ENCODE measurements around the gene MSGN1. TPM values are rescaled to one million over a fixed set of nuclear protein-coding genes. Genes with fewer than 3 reads are reported as not detected.
A peak's percentile ranks its signal among the peaks of the same experiment; 100 is the strongest.

Gene MSGN1
- total RNA-seq, 4 donors from 2014 or later = not detected

GRCh38 chr2:17813742-17814473 lies 2.4 kb upstream of the MSGN1 start:
- H3K4me3 ChIP-seq = no peak overlapping the region
- H3K4me1 ChIP-seq = no peaks in the 10 kb centered on the region
- TF ChIP-seq EP300 (IDR thresholded peaks at IDR 0.05) (no peak), POLR2AphosphoS5 (IDR thresholded peaks at IDR 0.05) (no peak), POLR2A (IDR thresholded peaks at IDR 0.05) (no peak), CTCF (IDR thresholded peaks at IDR 0.05) (no peak)
- H3K36me3 ChIP-seq = no peaks in the 10 kb centered on the region
- peak overlapping the region in 1 of 4 donors; percentile 17 for H3K27ac ChIP-seq
- H3K27me3 ChIP-seq = no peaks in the 10 kb centered on the region
- H3K9me3 ChIP-seq = no peaks in the 10 kb centered on the region
- WGBS, 2 donors (ENCODE audit: low coverage in 1 of 2) = 36 to 76% methylated on average over 2 to 5 of the region's 5 CpGs
- no peak for ATAC-seq

DNA sequence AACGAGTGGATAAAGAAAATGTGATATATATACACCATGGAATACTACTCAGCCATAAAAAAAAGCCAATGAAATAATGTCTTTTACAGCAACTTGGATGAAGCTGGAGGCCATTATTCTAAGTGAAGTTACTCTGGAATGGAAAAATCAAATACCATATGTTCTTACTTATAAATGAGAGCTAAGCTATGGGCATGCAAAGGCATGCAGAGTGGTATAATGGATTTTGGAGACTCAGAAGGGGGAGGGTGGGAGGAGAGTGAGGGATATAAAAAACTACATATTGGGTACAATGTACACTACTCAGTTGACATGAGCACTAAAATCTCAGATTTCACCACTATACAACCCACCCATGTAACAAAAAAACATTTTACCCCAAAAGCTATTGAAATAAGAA lies 1.7 kb upstream of the MSGN1 start:
- H3K4me1 ChIP-seq = no peaks in the 10 kb centered on the region
- H3K27me3 ChIP-seq = no peaks in the 10 kb centered on the region
- H3K9me3 ChIP-seq = no peaks in the 10 kb centered on the region
- TF ChIP-seq POLR2AphosphoS5 (IDR thresholded peaks at IDR 0.05) (no peak), EP300 (IDR thresholded peaks at IDR 0.05) (no peak), POLR2A (IDR thresholded peaks at IDR 0.05) (no peak), CTCF (IDR thresholded peaks at IDR 0.05) (no peak)
- WGBS, 2 donors (ENCODE audit: low coverage in 1 of 2) = 100% methylated on average over 1 of the region's 1 CpG
- no peaks in the 10 kb centered on the region for H3K36me3 ChIP-seq
- no peak for ATAC-seq
- H3K4me3 ChIP-seq = no peak overlapping the region
- H3K27ac ChIP-seq = no peak overlapping the region

- no peak overlapping the region for H3K4me3 ChIP-seq
- H3K36me3 ChIP-seq = no peaks in the 10 kb centered on the region
- no peaks in the 10 kb centered on the region for H3K27me3 ChIP-seq
- ATAC-seq = no peak
- TF ChIP-seq EP300 (IDR thresholded peaks at IDR 0.05) (no peak), POLR2A (IDR thresholded peaks at IDR 0.05) (no peak), CTCF (IDR thresholded peaks at IDR 0.05) (no peak), POLR2AphosphoS5 (IDR thresholded peaks at IDR 0.05) (no peak)
- H3K4me1 ChIP-seq = no peaks in the 10 kb centered on the region
- no peaks in the 10 kb centered on the region for H3K9me3 ChIP-seq
- 72 to 75% methylated on average over 2 to 8 of the region's 8 CpGs for WGBS, 2 donors (ENCODE audit: low coverage in 1 of 2)
- H3K27ac ChIP-seq = no peak overlapping the region
Observed at GRCh38 chr2:17815468-17816184, 634 bp upstream of the MSGN1 start.

- Histone ChIP-seq H3K4me1 (peaks cover 0 to 9% (median 8%) of the 10 kb centered on the region in 3 donors), H3K36me3 (no peaks in the 10 kb centered on the region), H3K27ac (no peak overlapping the region), H3K27me3 (no peaks in the 10 kb centered on the region), H3K9me3 (no peaks in the 10 kb centered on the region), H3K4me3 (no peak overlapping the region)
- 70 to 82% methylated on average over 2 of the region's 2 CpGs for WGBS, 2 donors (ENCODE audit: low coverage in 1 of 2)
- no peak for ATAC-seq
- TF ChIP-seq POLR2A (IDR thresholded peaks at IDR 0.05) (no peak), CTCF (IDR thresholded peaks at IDR 0.05) (no peak), POLR2AphosphoS5 (IDR thresholded peaks at IDR 0.05) (no peak), EP300 (IDR thresholded peaks at IDR 0.05) (no peak)
Observed at GRCh38 chr2:17818235-17818815, 2.1 kb downstream of the MSGN1 start.
